H9 (cell line): ENCODE measurements around the gene TRAK1. TPM values are rescaled to one million over a fixed set of nuclear protein-coding genes. Genes with fewer than 3 reads are reported as not detected.

ENCODE experiments used
- DNase-seq: peaks from one replicate; pipeline ENCODE4 v3.0.0-alpha.2; 2017
- H2AFZ ChIP-seq: one replicate; pipeline ENCODE4 v1.6.1; 2013; ENCODE audit warnings: mild to moderate bottlenecking, low read length, control low read depth, moderate library complexity
- H2AK5ac ChIP-seq: 2 replicates; pipeline ENCODE4 v1.6.1; 2013; ENCODE audit warnings: low read length, control low read depth, mixed read lengths; ENCODE audit not compliant: insufficient read length
- H2BK120ac ChIP-seq: one replicate; pipeline ENCODE4 v1.6.1; 2013; ENCODE audit warnings: low read depth, mild to moderate bottlenecking, low read length, control low read depth, inconsistent platforms; ENCODE audit not compliant: poor library complexity, severe bottlenecking
- H2BK12ac ChIP-seq: 2 replicates; pipeline ENCODE4 v1.6.1; 2013; ENCODE audit warnings: low read length, control low read depth, mixed read lengths, low read depth; ENCODE audit not compliant: insufficient read length
- H2BK15ac ChIP-seq: 2 replicates; pipeline ENCODE4 v1.6.1; 2013; ENCODE audit warnings: low read depth, low read length, control low read depth
- H2BK20ac ChIP-seq: one replicate; pipeline ENCODE4 v1.6.1; 2013; ENCODE audit warnings: low read depth, mild to moderate bottlenecking, low read length, control low read depth, inconsistent platforms; ENCODE audit not compliant: poor library complexity, severe bottlenecking
- H2BK5ac ChIP-seq: 2 replicates; pipeline ENCODE4 v1.6.1; 2013; ENCODE audit warnings: low read length, control low read depth, mixed read lengths; ENCODE audit not compliant: insufficient read length
- H3K14ac ChIP-seq: 2 replicates; pipeline ENCODE4 v1.6.1; 2013; ENCODE audit warnings: low read length, control low read depth; ENCODE audit not compliant: insufficient read depth
- H3K18ac ChIP-seq: 2 replicates; pipeline ENCODE4 v1.6.1; 2013; ENCODE audit warnings: low read depth, mild to moderate bottlenecking, mixed read lengths, low read length, control low read depth; ENCODE audit not compliant: insufficient read length
- H3K23ac ChIP-seq: 2 replicates; pipeline ENCODE4 v1.6.1; 2013; ENCODE audit warnings: low read length, control low read depth, mixed read lengths, low read depth; ENCODE audit not compliant: insufficient read length
- H3K23me2 ChIP-seq: 2 replicates; pipeline ENCODE4 v1.6.1; 2013; ENCODE audit warnings: low read depth, mild to moderate bottlenecking, mixed read lengths, low read length, control low read depth; ENCODE audit not compliant: insufficient read length, poor library complexity, severe bottlenecking
- H3K27ac ChIP-seq: 2 replicates; pipeline ENCODE4 v1.5.1; 2013; ENCODE audit warnings: low read length, control low read depth, mixed read lengths, low read depth; ENCODE audit not compliant: insufficient read length
- H3K27me3 ChIP-seq: 2 replicates; pipeline ENCODE4 v1.6.1; 2013; ENCODE audit warnings: low read length, control low read depth, inconsistent platforms; ENCODE audit not compliant: insufficient read depth
- H3K4ac ChIP-seq: 2 replicates; pipeline ENCODE4 v1.6.1; 2013; ENCODE audit warnings: low read depth, mild to moderate bottlenecking, control low read depth, inconsistent platforms, low read length, moderate library complexity
- H3K4me1 ChIP-seq: 2 replicates; pipeline ENCODE4 v1.6.1; 2013; ENCODE audit warnings: low read length, control low read depth, inconsistent platforms; ENCODE audit not compliant: insufficient read depth
- H3K4me2 ChIP-seq: 2 replicates; pipeline ENCODE4 v1.6.1; 2013; ENCODE audit warnings: low read length, control low read depth, mixed read lengths; ENCODE audit not compliant: insufficient read length, insufficient read depth
- H3K56ac ChIP-seq: 2 replicates; pipeline ENCODE4 v1.6.1; 2013; ENCODE audit warnings: low read depth, mild to moderate bottlenecking, mixed read lengths, low read length, control low read depth; ENCODE audit not compliant: insufficient read length
- H3K79me1 ChIP-seq: 2 replicates; pipeline ENCODE4 v1.6.1; 2013; ENCODE audit warnings: low read depth, mild to moderate bottlenecking, moderate library complexity, low read length, control low read depth, inconsistent platforms; ENCODE audit not compliant: insufficient read depth, poor library complexity, severe bottlenecking
- H3K79me2 ChIP-seq: 2 replicates; pipeline ENCODE4 v1.6.1; 2013; ENCODE audit warnings: low read length, control low read depth, inconsistent platforms; ENCODE audit not compliant: insufficient read depth
- H3K9ac ChIP-seq: 2 replicates; pipeline ENCODE4 v1.6.1; 2013; ENCODE audit warnings: low read length, control low read depth, mixed read lengths; ENCODE audit not compliant: insufficient read length; ENCODE audit errors: extremely low read depth
- H3K9me3 ChIP-seq: one replicate; pipeline ENCODE4 v1.6.1; 2013; ENCODE audit warnings: low read depth, low read length, inconsistent platforms; ENCODE audit not compliant: control insufficient read depth
- H3T11ph ChIP-seq: one replicate; pipeline ENCODE4 v1.6.1; 2013; ENCODE audit warnings: mild to moderate bottlenecking, low read length, control low read depth, inconsistent platforms
- H4K20me1 ChIP-seq: one replicate; pipeline ENCODE4 v1.6.1; 2013; ENCODE audit not compliant: control insufficient read depth, insufficient read length, insufficient read depth
- H4K5ac ChIP-seq: 2 replicates; pipeline ENCODE4 v1.6.1; 2013; ENCODE audit warnings: low read depth, mild to moderate bottlenecking, mixed read lengths, low read length, control low read depth; ENCODE audit not compliant: insufficient read length
- H4K8ac ChIP-seq: replicated peaks from 2 replicates; pipeline ENCODE4 v1.6.1; 2013; ENCODE audit warnings: low read length, control low read depth, mixed read lengths, low read depth; ENCODE audit not compliant: insufficient read length
- H4K91ac ChIP-seq: 2 replicates; pipeline ENCODE4 v1.6.1; 2013; ENCODE audit warnings: low read depth, mild to moderate bottlenecking, moderate library complexity, mixed read lengths, low read length, control low read depth; ENCODE audit not compliant: insufficient read length
- H3K27ac Mint-ChIP-seq, 3 experiments: 2 replicates in 2 of 3; 3 replicates in 1 of 3; pipeline ENCODE4 v1.8.0; 2020 to 2021; ENCODE audit warnings: mixed read lengths in 3 of 3, mild to moderate bottlenecking in 1 of 3, moderate library complexity in 1 of 3
- H3K27me3 Mint-ChIP-seq: 2 replicates; pipeline ENCODE4 v1.8.0; 2021; ENCODE audit warnings: low read depth, mild to moderate bottlenecking, moderate library complexity, mixed read lengths
- H3K36me3 Mint-ChIP-seq, 3 experiments: 2 replicates in 2 of 3; 3 replicates in 1 of 3; pipeline ENCODE4 v1.8.0; 2020 to 2021; ENCODE audit warnings: low read depth in 3 of 3, mixed read lengths in 3 of 3; ENCODE audit not compliant: insufficient read depth in 1 of 3
- H3K4me1 Mint-ChIP-seq, 2 experiments: 2 replicates each; pipeline ENCODE4 v1.8.0; 2020; ENCODE audit warnings: mixed read lengths in 2 of 2
- H3K4me3 Mint-ChIP-seq, 2 experiments: 2 replicates in 1 of 2; 3 replicates in 1 of 2; pipeline ENCODE4 v1.8.0; 2020 to 2021; ENCODE audit warnings: mild to moderate bottlenecking in 2 of 2, mixed read lengths in 2 of 2, moderate library complexity in 1 of 2
- H3K9me3 Mint-ChIP-seq, 2 experiments: 2 replicates in 1 of 2; 3 replicates in 1 of 2; pipeline ENCODE4 v1.8.0; 2020; ENCODE audit warnings: mild to moderate bottlenecking in 2 of 2, mixed read lengths in 2 of 2, moderate library complexity in 1 of 2
- CTCF ChIP-seq: fragments of 200-600 bp; sonication (generic); conservative IDR thresholded peaks from 3 replicates; pipeline ENCODE4 v1.8.0; 2021; ENCODE audit warnings: antibody characterized with exemption, mild to moderate bottlenecking
- WGBS: extraction: QIAGEN DNeasy Blood & Tissue Kit; methylation state at CpG from one replicate; pipeline ENCODE4 v1.1.7; 2013; ENCODE audit warnings: missing lambda C conversion rate, low lambda C conversion rate, mixed read lengths; ENCODE audit not compliant: insufficient read length; ENCODE audit errors: extremely low coverage; 5-methylcytosine and 5-hydroxymethylcytosine counted together
- total RNA-seq: library from RNA; stranded (reverse); gene quantifications from 2 replicates; pipeline ENCODE4 v1.2.1, GENCODE V29; 2021

The TRAK1 gene
- total RNA-seq, 1 experiment from 2014 or later, result 34.2 TPM

- H3K4ac ChIP-seq, result no peak overlapping the region
- no peak overlapping the region for H4K8ac ChIP-seq
- peak overlapping the region in 1 of 3 experiments; percentile 79; a peak in 1 of 7 replicates for H3K27ac Mint-ChIP-seq
- no peak overlapping the region for H2BK12ac ChIP-seq
- no peak overlapping the region for H2BK20ac ChIP-seq
- H2BK15ac ChIP-seq, result no peak overlapping the region
- H3K9me3 ChIP-seq, result no peaks in the 10 kb centered on the region
- H2AK5ac ChIP-seq, result no peak overlapping the region
- peaks cover 11 to 41% (median 30%) of the 10 kb centered on the region in 3 experiments; a peak in 6 of 7 replicates for H3K36me3 Mint-ChIP-seq
- no peak for DNase-seq
- no peak overlapping the region for H3K4me3 Mint-ChIP-seq
- no peak overlapping the region for H2BK5ac ChIP-seq
- H3K9ac ChIP-seq, result no peak overlapping the region
- H2BK120ac ChIP-seq, result no peak overlapping the region
- no peak overlapping the region for H3T11ph ChIP-seq
- H3K27me3 ChIP-seq, result no peaks in the 10 kb centered on the region
- H3K9me3 Mint-ChIP-seq, result no peaks in the 10 kb centered on the region
- H3K4me2 ChIP-seq, result no peak overlapping the region
- H3K27me3 Mint-ChIP-seq, result no peaks in the 10 kb centered on the region
- peaks cover 14 to 21% of the 10 kb centered on the region in 2 experiments for H3K4me1 Mint-ChIP-seq
- no peak overlapping the region for H4K91ac ChIP-seq
- WGBS, result no CpG with 5 or more reads among the region's 1 CpG
- no peaks in the 10 kb centered on the region for H3K79me2 ChIP-seq
- H2AFZ ChIP-seq, result no peak overlapping the region
- H3K23me2 ChIP-seq, result no peaks in the 10 kb centered on the region
- no peak overlapping the region for H3K14ac ChIP-seq
- peaks cover 3% of the 10 kb centered on the region; the same call in 1 of the 2 replicates for H3K4me1 ChIP-seq
- H3K27ac ChIP-seq, result no peak overlapping the region
- H3K23ac ChIP-seq, result no peak overlapping the region
- H3K79me1 ChIP-seq, result no peaks in the 10 kb centered on the region
- no peak overlapping the region for H4K5ac ChIP-seq
- no peak overlapping the region for H3K56ac ChIP-seq
- H4K20me1 ChIP-seq, result no peaks in the 10 kb centered on the region
- TF ChIP-seq CTCF, result no peak
- no peak overlapping the region for H3K18ac ChIP-seq
Measured at GRCh38 chr3:42188376-42188775, 97.2 kb downstream of the TRAK1 start.
